ENCODE measurements around the gene DDX49.
"Not testable (repeated sequence)": the region's sequence is repeated elsewhere in the genome, so short reads cannot be mapped to it uniquely, and the experiment has no call there.

- not testable (repeated sequence) for TF ChIP-seq POLR2A (conservative IDR thresholded peaks at IDR 0.05); HDAC2 (IDR thresholded peaks at IDR 0.05); RBM22 (IDR thresholded peaks at IDR 0.05; ENCODE audit: low read depth, low read length, poor library complexity, severe bottlenecking); CHD2 (IDR thresholded peaks at IDR 0.05; ENCODE audit: low read depth, low read length); ETV1 (tag; conservative IDR thresholded peaks at IDR 0.05; ENCODE audit: low read depth); SETDB1 (IDR thresholded peaks at IDR 0.05; ENCODE audit: low read length)
Observed at GRCh38 chr19:18952364-18953003, 33.0 kb downstream of the DDX49 start.

Data from K562 (cell line).